GM12864 (cell line): ENCODE measurements around the gene FN1.

Source experiments
- DNase-seq: peaks from one replicate; pipeline ENCODE4 v3.0.0-alpha.2; 2011; ENCODE audit warnings: low read depth
- H3K4me3 ChIP-seq: 2 replicates; pipeline ENCODE4 v1.5.1; 2011; ENCODE audit warnings: mild to moderate bottlenecking, low read depth, low read length, control low read depth
- CTCF ChIP-seq: IDR thresholded peaks from 2 replicates; pipeline ENCODE4 v1.5.1; 2011; ENCODE audit warnings: low read depth, mild to moderate bottlenecking, moderate library complexity, low read length, control low read depth, inconsistent platforms; ENCODE audit errors: missing control alignments

Gene FN1

GRCh38 chr2:215356334-215356947 lies 79.4 kb downstream of the FN1 start:
- no peak overlapping the region for H3K4me3 ChIP-seq
- no peak for TF ChIP-seq CTCF
- no peak for DNase-seq

GRCh38 chr2:215355801-215356200 lies 80.1 kb downstream of the FN1 start:
- no peak overlapping the region for H3K4me3 ChIP-seq
- no peak for DNase-seq
- TF ChIP-seq CTCF: no peak

GRCh38 chr2:215354771-215355695 lies 80.8 kb downstream of the FN1 start:
- H3K4me3 ChIP-seq: no peak overlapping the region
- DNase-seq: no peak
- no peak for TF ChIP-seq CTCF

GRCh38 chr2:215352602-215353001 lies 83.3 kb downstream of the FN1 start:
- no peak overlapping the region for H3K4me3 ChIP-seq
- no peak for DNase-seq
- TF ChIP-seq CTCF: no peak

- no peak for TF ChIP-seq CTCF
- DNase-seq: no peak
- H3K4me3 ChIP-seq: no peak overlapping the region
These were observed 88.0 kb downstream of the FN1 start for GRCh38 chr2:215347878-215348277.

GRCh38 chr2:215338883-215339679 lies 96.8 kb downstream of the FN1 start:
- TF ChIP-seq CTCF: no peak
- DNase-seq: no peak

More at GRCh38 chr2:215338883-215339679, 96.8 kb downstream of the FN1 start:
- H3K4me3 ChIP-seq: no peak overlapping the region
